T-helper 1 cell treated with Interleukin-12 subunit alpha and Interleukin-12 subunit beta and Interleukin-4 antibody, amounts not matched to agents 30 μg/mL and 1 μg/mL, for 36 hours (primary cell): Measurements from ENCODE around the gene YES1.
"Not testable (repeated sequence)": the region's sequence is repeated elsewhere in the genome, so short reads cannot be mapped to it uniquely, and the experiment has no call there.

Experiments
- H3K27ac Mint-ChIP-seq: one replicate; pipeline ENCODE4 v1.8.0; 2021; ENCODE audit warnings: mild to moderate bottlenecking, mixed read lengths
- H3K27me3 Mint-ChIP-seq: one replicate; pipeline ENCODE4 v1.8.0; 2021; ENCODE audit warnings: low read depth, mixed read lengths
- H3K36me3 Mint-ChIP-seq: one replicate; pipeline ENCODE4 v1.8.0; 2021; ENCODE audit warnings: low read depth, mixed read lengths
- H3K4me1 Mint-ChIP-seq: one replicate; pipeline ENCODE4 v1.8.0; 2021; ENCODE audit warnings: low read depth, mixed read lengths
- H3K4me3 Mint-ChIP-seq: one replicate; pipeline ENCODE4 v1.8.0; 2021; ENCODE audit warnings: mild to moderate bottlenecking, moderate library complexity, mixed read lengths
- H3K9me3 Mint-ChIP-seq: one replicate; pipeline ENCODE4 v1.8.0; 2021; ENCODE audit warnings: mixed read lengths

Gene YES1

DNA sequence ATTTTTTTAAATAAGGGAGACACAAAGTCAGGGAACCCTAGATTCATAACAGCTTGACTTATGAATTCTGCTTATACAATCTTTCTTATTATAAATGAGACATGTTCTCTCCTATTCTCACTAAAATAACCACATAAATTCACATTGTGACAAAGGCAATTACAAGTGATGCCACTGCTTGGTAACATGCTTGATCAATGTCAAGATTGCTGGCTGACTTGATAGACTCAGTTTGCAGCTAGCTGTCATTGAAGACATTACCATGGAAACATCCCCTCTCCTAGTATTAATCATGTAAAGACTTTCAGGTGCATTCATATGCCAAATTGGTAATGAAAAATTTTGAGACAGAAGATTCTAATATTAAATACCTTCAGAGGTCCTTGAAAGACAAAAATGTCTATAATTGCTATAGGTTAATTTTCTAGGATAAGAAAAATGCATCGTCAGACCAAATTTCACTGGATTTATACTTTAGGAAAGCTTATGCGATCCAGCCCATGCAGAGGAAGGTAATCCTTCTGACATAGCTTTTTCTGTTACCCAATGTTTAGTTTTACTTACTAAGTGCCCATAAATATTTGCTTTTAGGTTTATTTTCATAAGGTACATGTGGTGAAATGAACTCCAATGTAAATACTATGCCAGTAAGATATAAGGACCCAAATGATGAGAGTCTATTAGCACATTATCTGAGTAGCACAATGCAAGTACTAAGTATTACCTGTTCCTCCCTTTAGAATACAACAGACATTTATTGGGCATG lies 67.0 kb downstream of the YES1 start:
- Mint-ChIP-seq H3K27ac (no peak overlapping the region), H3K4me3 (no peak overlapping the region), H3K9me3 (no peaks in the 10 kb centered on the region), H3K36me3 (peaks cover 21% of the 10 kb centered on the region), H3K27me3 (no peaks in the 10 kb centered on the region), H3K4me1 (no peaks in the 10 kb centered on the region)

DNA sequence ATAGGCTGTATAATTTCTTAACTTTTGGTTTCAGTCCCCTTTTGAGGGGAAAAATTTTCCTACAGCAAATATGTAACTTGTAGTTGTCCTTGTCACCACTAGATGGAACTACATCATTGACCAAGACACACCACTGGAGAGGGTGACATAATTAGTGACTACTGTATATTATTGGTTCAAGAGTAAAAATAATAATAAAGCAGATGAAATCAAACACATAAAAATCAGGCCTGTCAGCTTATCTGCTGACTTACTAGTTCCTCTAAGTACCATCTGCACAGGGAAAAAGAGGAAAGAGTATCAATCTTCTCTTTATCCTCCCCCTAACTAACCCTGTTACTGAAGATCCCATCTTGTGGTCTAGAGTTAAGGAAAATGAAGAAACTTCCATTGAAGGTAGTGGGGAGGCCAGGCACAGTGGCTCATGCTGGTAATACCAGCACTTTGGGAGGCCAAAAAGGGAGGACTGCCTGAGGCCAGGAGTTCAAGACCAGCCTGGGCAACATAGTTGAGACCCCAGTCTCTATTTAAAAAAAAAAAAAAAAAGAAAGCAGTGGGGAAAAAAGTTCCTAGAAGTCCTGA lies 70.0 kb downstream of the YES1 start:
- no peaks in the 10 kb centered on the region for H3K9me3 Mint-ChIP-seq
- H3K4me3 Mint-ChIP-seq: no peak overlapping the region
- H3K27me3 Mint-ChIP-seq: no peaks in the 10 kb centered on the region
- peaks cover 22% of the 10 kb centered on the region for H3K36me3 Mint-ChIP-seq
- H3K4me1 Mint-ChIP-seq: no peaks in the 10 kb centered on the region
- no peak overlapping the region for H3K27ac Mint-ChIP-seq

DNA sequence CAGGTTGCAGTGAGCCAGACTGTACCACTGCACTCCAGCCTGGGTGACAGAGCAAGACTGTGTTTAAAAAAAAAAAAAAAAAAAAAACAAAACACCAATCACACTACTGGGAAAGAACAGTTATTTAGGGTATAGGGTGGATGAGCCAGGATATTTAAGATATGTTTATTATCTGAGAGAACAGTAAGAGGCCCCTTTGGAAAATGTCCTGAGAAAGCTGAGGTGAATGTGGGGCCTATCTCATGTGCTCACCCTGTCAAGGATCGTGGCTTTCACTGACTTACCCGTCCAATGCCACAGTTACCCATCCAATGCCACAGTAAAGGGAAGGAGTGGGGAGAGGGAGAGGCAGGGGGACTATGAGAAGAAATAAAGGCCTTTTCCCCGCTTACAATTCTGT lies 79.7 kb downstream of the YES1 start:
- Mint-ChIP-seq H3K27me3 (no peaks in the 10 kb centered on the region), H3K4me3 (no peak overlapping the region), H3K9me3 (no peaks in the 10 kb centered on the region), H3K36me3 (peaks cover 31% of the 10 kb centered on the region), H3K27ac (no peak overlapping the region), H3K4me1 (peaks cover 7% of the 10 kb centered on the region)

DNA sequence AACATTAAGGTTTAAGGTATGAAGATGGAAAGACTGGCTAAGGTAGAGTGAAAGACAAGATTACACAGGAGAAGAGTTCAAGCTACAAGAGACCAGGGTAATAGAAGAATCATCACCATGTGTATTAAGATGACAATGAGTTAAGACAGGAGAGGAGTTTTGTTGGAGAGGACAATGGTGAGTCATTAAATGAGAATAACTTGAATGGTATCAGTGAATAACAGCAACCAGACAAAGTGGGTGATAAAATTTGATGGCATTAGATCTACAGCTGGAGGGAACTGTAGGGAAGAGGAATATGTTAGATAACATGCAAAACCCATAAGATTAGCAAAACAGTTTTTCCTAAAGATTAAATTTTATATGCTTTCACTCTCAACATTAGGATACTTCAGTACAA lies 80.9 kb downstream of the YES1 start:
- H3K27ac Mint-ChIP-seq: no peak overlapping the region
- peaks cover 7% of the 10 kb centered on the region for H3K4me1 Mint-ChIP-seq
- H3K36me3 Mint-ChIP-seq: peaks cover 28% of the 10 kb centered on the region
- no peaks in the 10 kb centered on the region for H3K9me3 Mint-ChIP-seq
- no peaks in the 10 kb centered on the region for H3K27me3 Mint-ChIP-seq
- H3K4me3 Mint-ChIP-seq: no peak overlapping the region

DNA sequence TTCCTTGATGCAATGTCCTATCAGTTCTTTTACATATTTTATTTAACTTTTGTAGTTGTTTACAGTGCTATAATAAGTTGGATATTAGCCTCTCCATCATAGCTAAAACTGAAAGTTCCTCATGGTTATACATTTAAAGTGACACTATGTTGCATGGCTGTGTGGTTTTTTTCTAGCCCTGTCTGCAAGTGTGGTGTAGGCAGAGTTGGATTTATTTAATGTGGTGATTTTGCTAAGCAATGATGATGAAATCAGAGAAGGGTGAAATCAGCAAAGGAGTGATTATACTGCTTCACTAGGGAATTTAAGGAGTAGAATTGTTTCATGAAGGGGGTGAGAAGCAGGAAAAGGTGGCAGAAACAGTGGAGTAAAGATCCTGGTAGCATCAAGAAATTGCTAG lies 81.3 kb downstream of the YES1 start:
- Mint-ChIP-seq H3K9me3 (no peaks in the 10 kb centered on the region), H3K27me3 (no peaks in the 10 kb centered on the region), H3K4me1 (peaks cover 7% of the 10 kb centered on the region), H3K36me3 (peaks cover 25% of the 10 kb centered on the region), H3K4me3 (no peak overlapping the region), H3K27ac (no peak overlapping the region)

DNA sequence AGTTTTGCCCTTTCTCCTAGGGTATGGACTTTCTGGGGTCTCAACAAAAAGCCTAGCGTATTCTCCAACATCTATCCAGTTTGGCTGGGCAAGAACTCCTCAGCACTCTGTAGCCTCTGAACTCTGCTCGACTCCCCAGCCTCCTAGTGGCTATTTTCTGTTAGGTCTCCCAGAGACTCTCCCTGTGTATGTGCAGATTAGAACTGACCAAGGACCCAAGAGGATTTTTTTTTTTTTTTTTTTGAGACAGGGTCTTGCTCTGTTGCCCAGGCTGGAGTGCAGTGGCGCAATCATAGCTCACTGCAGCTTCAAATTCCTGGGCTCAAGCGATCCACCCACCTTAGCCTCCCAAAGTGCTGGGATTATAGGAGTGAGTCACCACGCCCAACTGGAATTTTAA lies 81.9 kb downstream of the YES1 start:
- H3K9me3 Mint-ChIP-seq, H3K4me3 Mint-ChIP-seq, H3K27ac Mint-ChIP-seq, H3K27me3 Mint-ChIP-seq, H3K4me1 Mint-ChIP-seq: not testable (repeated sequence)
- H3K36me3 Mint-ChIP-seq: peaks cover 21% of the 10 kb centered on the region

DNA sequence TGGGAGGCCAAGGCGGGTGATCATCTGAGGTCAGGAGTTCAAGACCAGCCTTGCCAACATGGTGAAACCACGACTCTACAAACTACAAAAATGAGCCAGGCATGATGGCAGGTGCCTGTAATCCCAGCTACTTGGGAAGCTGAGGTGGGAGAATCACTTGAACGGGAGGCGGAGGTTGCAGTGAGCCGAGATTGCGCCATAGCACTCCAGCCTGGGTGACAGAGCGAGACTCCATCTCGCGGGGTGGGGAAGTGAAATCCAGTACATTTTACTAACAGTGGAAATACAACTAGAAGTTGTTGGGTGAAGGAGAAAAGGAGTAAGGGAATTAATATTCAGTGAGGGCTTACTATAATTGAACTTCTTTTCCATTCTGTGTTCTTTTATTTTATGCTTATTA lies 86.4 kb downstream of the YES1 start:
- peaks cover under 1% of the 10 kb centered on the region for H3K4me1 Mint-ChIP-seq
- no peak overlapping the region for H3K4me3 Mint-ChIP-seq
- no peak overlapping the region for H3K27ac Mint-ChIP-seq
- no peaks in the 10 kb centered on the region for H3K27me3 Mint-ChIP-seq
- peaks cover 18% of the 10 kb centered on the region for H3K36me3 Mint-ChIP-seq
- no peaks in the 10 kb centered on the region for H3K9me3 Mint-ChIP-seq

DNA sequence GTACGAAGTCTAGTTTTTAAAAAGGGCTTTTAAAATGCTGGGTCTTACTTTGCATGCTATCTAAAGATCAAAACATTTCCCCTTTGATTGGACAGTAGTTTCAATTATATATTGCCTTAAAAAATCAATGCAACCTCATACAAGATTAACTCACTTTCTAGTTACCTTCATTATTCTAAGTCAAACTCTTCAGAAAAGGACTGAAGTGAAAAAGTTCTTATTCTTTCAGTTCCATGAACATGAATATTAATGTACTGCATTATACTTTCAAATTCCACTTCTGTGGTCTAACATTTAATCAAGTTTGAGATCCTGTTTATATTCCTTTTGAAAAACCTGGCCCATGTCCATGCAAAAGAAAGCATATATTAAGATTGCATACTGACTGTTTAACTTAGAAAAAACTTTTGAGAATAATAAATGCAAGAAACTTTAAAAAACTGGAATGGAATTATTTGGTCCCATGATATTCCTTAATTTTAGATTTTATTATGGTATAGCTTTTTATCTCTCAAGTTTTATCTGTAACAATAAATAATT lies 88.4 kb downstream of the YES1 start:
- H3K4me1 Mint-ChIP-seq: no peaks in the 10 kb centered on the region
- H3K27ac Mint-ChIP-seq: no peak overlapping the region
- no peaks in the 10 kb centered on the region for H3K9me3 Mint-ChIP-seq
- no peak overlapping the region for H3K4me3 Mint-ChIP-seq
- peaks cover 10% of the 10 kb centered on the region for H3K36me3 Mint-ChIP-seq
- no peaks in the 10 kb centered on the region for H3K27me3 Mint-ChIP-seq

DNA sequence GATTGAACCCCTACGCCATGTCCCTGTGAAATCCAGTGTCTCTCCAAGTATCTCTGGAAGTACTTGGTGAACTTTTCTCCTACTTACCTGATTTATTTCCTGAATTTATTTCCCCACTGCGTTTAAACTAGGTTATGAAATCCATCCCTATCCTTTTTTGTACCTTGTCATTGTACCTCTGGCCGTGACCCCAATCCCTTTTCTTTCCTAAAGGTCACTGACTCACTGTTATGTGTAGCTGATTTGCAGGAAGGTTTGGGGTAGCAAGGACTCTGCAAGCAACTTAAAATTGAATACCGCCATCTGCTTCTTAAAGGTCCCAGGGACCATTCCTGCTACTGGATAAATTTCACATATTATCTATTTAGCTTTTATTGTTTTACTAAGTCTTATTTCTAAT lies 95.0 kb downstream of the YES1 start:
- Mint-ChIP-seq H3K9me3 (no peaks in the 10 kb centered on the region), H3K4me3 (no peak overlapping the region), H3K4me1 (peaks cover 2% of the 10 kb centered on the region), H3K36me3 (peaks cover 2% of the 10 kb centered on the region), H3K27me3 (no peaks in the 10 kb centered on the region), H3K27ac (no peak overlapping the region)

DNA sequence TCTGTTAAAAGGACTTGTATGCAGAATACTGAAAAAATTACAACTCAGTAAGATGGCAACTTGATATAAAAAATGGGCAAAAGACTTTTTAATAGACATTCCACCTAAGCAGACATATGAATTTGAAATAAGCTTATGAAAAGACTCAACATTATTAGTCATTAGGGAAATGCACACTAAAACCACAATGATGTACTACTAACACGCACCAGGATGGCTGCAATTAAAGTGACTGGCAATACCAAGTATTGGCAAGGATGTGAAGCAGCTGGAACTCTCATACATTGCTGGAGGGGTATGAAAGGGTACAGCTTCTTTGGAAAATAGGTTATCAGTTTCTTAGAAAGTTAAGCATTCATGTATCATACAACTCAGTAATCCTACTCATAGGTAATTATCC lies 96.4 kb downstream of the YES1 start:
- Mint-ChIP-seq H3K36me3 (peaks cover 2% of the 10 kb centered on the region), H3K9me3 (no peaks in the 10 kb centered on the region), H3K27me3 (no peaks in the 10 kb centered on the region), H3K27ac (no peak overlapping the region), H3K4me3 (no peak overlapping the region), H3K4me1 (peaks cover 10% of the 10 kb centered on the region)

DNA sequence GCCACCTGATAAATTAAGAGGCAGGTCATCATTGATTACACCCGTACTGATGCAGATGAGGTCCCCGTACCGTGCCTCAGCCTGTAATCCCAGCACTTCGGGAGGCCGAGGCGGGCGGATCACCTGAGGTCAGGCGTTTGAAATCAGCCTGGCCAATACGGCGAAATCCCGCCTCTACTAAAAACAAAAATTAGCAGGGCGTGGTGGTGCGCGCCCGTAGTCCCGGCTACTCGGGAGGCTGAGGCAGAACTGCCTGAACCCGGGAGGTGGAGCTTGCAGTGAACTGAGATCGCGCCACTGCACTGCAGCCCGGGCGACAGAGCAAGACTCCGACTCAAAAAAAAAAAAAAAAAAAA lies 98.9 kb downstream of the YES1 start:
- Mint-ChIP-seq H3K27me3 (no peaks in the 10 kb centered on the region), H3K27ac (peak overlapping the region; percentile 20), H3K36me3 (peaks cover 12% of the 10 kb centered on the region), H3K9me3 (no peaks in the 10 kb centered on the region), H3K4me3 (peak overlapping the region; percentile 68), H3K4me1 (peaks cover 20% of the 10 kb centered on the region)

DNA sequence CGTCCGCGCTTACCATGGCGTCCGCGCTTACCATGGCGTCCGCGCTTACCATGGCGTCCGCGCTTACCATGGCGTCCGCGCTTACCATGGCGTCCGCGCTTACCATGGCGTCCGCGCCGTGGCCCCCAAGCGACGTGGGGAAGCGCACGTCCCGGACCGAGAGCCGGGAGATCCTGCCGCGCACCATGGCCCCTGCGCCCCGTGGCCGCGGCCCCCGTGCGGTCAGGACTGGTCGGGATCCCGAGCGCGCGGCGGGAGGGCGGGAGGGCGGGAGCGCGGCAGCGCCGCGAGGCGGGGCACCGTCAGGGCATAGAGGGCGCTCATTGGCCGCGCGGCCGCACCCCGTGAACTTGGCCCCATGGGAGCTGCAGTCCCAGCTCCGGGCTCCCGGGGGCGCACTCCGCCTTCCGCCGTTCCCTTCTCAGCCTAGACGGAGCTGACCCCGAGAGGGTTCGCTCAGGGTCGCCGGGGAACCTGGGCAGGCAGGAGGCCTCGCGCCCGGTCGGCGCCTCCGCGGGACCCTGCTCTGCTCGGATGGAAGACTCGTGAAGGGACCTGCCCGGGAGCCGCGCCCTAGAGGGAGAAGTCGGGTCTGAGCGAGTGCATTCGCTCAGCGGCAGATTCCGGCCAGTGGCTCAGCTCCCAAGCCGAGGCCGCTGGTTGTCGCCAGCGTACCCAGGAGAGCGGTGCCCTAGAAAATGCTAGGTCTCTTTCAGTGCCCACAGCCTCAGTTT lies 99.5 kb downstream of the YES1 start, which contains the start of gene ENOSF1:
Gene ENOSF1, minus strand, starts transcription at position 230 of the 734 bp plus-strand sequence. Its CDS starts 43 bp downstream, at position 187.
- Mint-ChIP-seq H3K36me3 (peaks cover 14% of the 10 kb centered on the region), H3K9me3 (no peaks in the 10 kb centered on the region), H3K4me3 (peak within 1 kb of the TSS; percentile 83), H3K4me1 (peaks cover 20% of the 10 kb centered on the region), H3K27me3 (no peaks in the 10 kb centered on the region), H3K27ac (peak within 1 kb of the TSS; percentile 87)

DNA sequence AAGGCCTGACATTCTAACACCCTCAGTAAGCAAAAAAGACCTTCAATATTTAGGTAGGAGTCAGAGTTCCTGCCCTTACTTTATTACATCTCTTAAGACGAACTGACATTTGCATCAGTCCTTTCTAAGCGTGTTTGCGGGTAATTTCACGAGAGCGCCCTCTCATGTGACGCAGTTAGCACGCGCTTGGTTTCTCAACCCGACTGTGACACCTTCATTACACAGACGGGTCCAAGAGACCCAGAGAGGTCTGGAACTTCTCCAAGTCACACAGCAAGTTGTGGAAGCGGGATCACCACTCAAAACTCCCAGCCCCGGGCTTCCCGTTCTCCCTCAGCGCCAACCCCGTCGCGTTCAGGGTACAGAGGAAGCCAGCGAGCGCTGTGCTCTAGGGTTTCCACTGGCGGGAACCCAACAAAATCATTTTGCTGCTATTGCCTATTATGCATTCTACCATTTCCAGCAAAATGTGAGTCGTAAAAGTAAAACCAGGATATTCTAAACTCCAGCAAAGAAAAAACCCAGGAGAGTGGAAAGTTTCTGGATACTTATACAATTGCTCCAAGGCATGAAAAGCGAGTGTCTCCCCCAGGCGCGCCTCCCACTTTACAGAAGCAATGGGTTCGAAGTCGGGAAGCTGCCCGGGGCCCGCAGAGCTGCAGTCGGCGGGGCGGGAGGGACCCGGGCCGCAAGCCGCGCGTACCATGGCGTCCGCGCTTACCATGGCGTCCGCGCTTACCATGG lies 100.2 kb downstream of the YES1 start:
- H3K4me3 Mint-ChIP-seq: peak overlapping the region; percentile 83
- H3K9me3 Mint-ChIP-seq: no peaks in the 10 kb centered on the region
- H3K27me3 Mint-ChIP-seq: no peaks in the 10 kb centered on the region
- peaks cover 14% of the 10 kb centered on the region for H3K36me3 Mint-ChIP-seq
- peak overlapping the region; percentile 87 for H3K27ac Mint-ChIP-seq
- peaks cover 20% of the 10 kb centered on the region for H3K4me1 Mint-ChIP-seq

DNA sequence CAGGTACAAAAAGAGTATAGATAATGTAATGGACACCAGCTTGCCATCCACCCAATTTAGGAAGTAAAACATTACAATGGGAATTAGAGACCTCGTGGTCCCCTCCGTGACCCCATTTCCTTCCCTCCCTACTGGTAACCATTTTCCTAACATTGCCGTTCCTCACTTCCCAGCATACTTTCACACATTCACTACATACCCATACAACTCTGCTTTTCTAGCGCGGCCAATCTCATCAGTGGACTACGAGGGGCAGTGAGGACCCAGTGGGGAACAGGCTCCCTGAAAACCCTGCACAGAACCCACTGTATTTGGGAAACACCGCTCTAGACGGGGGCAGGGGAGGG lies 100.8 kb downstream of the YES1 start:
- peaks cover 20% of the 10 kb centered on the region for H3K4me1 Mint-ChIP-seq

More for the DNA sequence above, 100.8 kb downstream of the YES1 start:
- no peaks in the 10 kb centered on the region for H3K27me3 Mint-ChIP-seq
- peaks cover 16% of the 10 kb centered on the region for H3K36me3 Mint-ChIP-seq
- H3K9me3 Mint-ChIP-seq: no peaks in the 10 kb centered on the region
- H3K27ac Mint-ChIP-seq: peak overlapping the region; percentile 87
- H3K4me3 Mint-ChIP-seq: peak overlapping the region; percentile 83
